GM19328 (cell line): ENCODE measurements around the gene PLD5.
"Not testable (repeated sequence)": the region's sequence is repeated elsewhere in the genome, so short reads cannot be mapped to it uniquely, and the experiment has no call there.

ENCODE experiments used
- ATAC-seq: cut with Tn5 transposase; IDR thresholded peaks from one replicate; pipeline ENCODE4 v1.9.1; 2021; ENCODE audit warnings: mild to moderate bottlenecking, moderate library complexity; ENCODE audit not compliant: unreplicated experiment

The PLD5 gene

GRCh38 chr1:242178924-242179708, 345.4 kb downstream of the PLD5 start:
- no peak for ATAC-seq

DNA sequence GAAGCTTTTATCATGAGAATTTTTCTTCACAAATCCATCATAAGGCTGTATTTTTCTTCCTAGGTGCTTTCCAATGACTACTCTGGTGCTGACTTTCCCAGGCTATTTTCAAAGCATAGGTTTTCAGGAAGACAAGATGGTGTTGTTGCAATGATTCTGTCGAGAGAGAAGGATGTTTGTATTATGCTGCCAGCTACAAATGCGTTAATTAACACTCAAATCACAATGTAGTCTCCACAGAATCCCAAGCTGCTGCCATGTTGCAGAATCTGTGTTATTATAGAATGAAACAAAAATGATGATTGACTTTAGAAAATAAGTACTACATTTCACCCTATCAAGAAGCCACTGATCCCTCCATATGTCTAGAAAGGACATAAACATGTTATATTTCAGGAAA, 346.1 kb downstream of the PLD5 start:
- no peak for ATAC-seq

DNA sequence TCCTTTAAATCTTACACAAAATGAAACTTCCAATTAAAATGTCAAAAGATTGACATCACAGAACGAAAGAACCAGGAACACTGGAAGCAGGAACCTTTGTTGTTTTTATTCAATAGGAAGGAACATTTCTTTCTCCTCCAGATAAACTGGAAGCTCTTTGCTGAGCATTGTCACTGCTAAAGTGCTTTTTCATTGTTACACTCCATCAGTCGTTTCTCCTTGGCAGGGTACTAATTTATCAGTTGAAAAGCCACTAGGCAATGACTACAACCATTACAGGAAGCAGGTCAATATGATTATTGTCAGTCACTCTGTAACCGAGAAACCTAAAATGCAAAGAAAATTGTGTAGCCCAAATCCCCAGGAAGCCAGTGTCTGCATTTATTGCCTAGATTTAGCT, 362.4 kb downstream of the PLD5 start:
- no peak for ATAC-seq

DNA sequence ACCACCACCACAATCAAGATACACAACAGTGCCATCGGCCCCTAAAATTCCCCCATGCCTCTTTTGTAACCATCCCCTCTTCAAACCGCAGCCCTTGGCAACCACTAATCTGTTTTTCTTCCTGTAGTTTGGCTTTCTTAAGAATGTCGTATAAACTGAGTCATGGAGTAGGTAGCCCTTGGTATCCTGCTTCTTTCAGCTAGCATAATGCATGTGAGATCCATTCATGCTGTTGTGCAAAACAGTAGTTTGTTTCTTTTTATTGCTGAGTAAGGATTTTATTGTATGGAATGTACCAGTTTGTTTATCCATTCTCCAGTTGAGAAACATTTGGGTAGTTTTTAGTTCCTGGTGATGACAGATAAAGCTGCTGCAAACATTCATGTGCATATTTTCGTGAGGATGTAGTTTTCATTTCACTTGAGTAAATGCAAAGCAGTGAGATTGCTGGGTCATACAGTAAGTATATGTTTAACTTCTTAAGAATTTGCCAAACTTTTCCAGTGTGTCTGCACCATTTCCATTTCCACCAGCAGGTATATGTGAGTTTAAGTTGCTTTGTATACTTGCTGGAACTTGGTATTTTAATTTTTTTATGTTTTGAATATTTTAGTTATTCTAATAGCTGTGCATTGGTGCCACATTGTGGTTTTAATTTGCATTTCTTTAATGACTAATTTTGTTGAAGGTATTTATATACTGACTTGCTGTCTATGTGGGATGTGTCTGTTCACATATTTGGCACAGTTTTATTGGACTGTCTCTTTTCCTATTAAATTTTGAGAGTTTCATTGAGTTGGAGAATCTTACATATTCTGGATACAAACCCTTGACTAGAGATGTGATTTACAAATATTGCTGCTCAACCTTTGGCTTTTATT, 377.2 kb downstream of the PLD5 start:
- no peak for ATAC-seq

- ATAC-seq: no peak
Measured at GRCh38 chr1:242146652-242147051, 377.8 kb downstream of the PLD5 start.

- ATAC-seq: no peak
Measured at GRCh38 chr1:242140836-242141235, 383.7 kb downstream of the PLD5 start.

GRCh38 chr1:242139986-242140385, 384.5 kb downstream of the PLD5 start:
- ATAC-seq: no peak

DNA sequence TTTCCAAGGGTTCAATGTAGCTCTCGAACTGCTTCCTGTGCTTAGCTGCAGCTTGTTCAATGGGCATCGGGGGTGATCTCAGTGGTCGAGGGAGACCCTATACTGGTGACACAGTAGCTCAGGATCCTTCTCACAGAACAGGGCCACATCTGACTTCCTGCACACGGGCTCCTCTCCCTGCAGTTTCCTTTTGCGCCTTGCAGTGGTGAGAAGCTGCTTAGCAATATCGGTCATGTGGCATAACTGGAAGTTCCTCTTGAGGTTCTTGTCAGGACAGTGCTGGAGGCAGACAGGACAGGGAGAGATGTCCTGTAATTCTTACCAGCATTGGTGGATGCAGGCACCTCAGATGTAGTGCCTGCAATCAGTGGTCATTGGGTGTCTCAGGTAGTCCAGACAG, 385.1 kb downstream of the PLD5 start:
- ATAC-seq: no peak

DNA sequence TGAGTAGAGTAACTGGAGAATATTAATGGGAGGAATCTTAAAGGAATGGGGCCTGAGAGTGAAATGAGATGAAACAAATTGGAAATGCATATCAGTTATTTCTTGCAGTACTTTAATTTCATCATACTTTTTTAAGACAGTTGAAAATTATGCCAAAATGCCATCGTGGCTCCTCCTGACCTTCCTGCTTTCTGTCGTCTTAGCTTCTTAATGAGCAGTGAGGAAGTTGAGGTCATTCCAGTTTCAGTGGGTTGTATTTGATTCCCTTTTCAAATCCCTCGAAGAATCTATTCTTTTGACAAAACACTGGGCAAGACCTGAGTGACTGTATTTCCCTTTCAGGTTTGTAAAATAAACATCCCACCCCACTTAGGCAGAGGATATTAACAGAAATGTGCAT, 390.7 kb downstream of the PLD5 start:
- ATAC-seq: no peak

- no peak for ATAC-seq
Measured at GRCh38 chr1:242133351-242133750, 391.1 kb downstream of the PLD5 start.

GRCh38 chr1:242132121-242132817, 392.2 kb downstream of the PLD5 start:
- no peak for ATAC-seq

DNA sequence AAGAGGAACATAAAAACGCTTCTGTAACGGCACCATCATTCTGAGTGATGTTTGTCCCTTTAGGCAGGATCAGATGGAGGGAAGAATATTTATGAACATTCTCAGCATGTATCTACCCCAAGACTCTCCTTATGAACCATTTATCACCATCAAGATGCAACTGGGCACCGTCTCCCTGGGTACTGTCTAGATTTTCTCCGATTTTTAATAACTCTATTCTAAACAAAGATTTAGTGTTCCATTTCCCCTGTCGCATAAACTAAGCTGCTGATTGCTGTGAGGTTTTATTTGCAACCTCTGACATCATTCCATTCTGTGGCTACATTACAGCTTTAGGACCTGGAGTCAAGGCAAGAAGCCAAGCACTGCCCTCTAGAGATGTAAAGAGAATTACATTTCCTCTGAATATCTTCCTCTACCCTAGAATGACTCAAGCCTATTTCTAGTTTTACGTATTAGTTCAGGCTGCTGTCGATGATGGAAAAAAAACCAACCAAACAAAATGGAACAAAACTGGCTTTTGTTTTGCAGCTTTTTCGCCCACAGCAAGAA, 395.5 kb downstream of the PLD5 start:
- ATAC-seq: no peak

DNA sequence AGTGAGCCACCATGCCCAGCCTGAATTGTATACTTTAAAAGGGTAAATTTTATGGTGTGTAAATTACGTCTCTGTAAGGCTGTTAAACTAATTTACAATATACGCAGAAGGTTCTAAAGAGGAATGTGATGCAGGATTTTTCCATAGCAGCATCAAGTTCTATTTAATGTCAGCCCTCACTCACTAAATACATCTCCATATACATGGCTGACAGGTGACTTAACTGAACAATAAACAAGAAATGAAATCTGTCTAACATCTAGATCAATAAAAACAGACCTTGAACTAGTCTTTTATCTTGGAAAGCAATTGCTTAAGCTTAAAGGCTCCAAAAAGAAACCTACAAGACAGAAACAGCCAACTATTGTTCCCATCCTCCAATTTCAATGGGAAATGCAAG, 404.1 kb downstream of the PLD5 start:
- no peak for ATAC-seq

GRCh38 chr1:242100921-242101320, 423.6 kb downstream of the PLD5 start:
- no peak for ATAC-seq

- not testable (repeated sequence) for ATAC-seq
Measured at GRCh38 chr1:242097283-242097682, 427.2 kb downstream of the PLD5 start.

GRCh38 chr1:242093116-242093515, 431.4 kb downstream of the PLD5 start:
- ATAC-seq: no peak

DNA sequence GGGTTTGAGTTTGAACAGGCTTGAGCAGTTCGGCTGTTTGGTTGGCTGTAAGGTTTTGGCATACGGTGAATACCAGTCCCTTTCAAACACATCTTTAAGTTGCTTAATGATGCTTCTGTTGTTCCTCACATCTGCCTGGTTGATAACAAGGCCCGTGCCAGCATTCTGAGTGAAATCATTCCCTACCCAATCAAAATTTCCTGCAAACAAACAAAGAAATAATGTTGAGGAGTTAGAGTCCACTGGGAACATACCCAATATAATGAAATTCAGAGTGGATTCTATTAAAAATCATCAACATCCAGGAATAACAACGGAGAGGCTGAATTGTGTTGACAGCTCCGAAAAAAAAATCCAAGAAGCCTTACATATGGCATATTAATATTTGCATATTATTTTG, 434.6 kb downstream of the PLD5 start:
- no peak for ATAC-seq

DNA sequence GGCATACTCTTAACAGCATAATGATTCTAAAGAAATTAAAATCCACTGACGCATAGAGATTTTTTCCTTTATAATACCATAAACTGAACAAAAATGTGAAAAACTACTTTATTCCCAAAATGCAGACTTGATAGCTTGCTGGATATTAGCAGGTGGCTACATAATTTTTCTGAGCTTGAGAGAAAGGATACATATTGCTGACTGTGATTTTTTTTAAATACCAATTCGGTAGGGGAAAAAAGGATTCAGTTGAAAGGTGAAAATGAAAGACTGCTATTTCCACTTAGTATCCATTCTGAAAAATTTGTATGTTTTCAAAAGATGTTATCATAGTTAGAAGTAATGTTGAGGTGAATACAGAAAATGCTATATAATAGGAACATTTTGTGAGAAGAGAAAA, 435.6 kb downstream of the PLD5 start:
- ATAC-seq: no peak

GRCh38 chr1:242086706-242087105, 437.8 kb downstream of the PLD5 start:
- ATAC-seq: no peak

DNA sequence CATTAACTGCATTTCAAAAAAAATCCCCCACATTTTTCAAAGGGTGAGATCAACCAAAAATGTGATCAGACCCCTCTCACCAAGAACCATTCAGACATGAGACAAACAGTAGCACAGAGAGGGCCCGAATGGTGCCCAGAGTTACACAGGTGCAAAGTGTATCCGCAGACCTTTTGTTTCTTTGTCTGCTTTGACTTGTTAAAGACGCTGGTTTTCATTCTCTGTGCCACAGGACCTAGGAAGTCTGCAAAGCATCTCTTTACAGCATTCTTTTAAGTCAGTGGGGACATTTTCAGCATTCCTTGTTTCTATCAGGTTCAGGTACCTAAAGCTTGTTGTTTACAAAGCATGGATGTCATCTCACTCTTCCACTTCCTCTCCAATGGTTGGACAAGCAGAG, 438.4 kb downstream of the PLD5 start:
- no peak for ATAC-seq

- no peak for ATAC-seq
Measured at GRCh38 chr1:242083742-242084141, 440.8 kb downstream of the PLD5 start.
